GM19043 (cell line): ENCODE results near the gene NOCT.
"Not testable (repeated sequence)": the region's sequence is repeated elsewhere in the genome, so short reads cannot be mapped to it uniquely, and the experiment has no call there.

ENCODE experiments used
- ATAC-seq: cut with Tn5 transposase; IDR thresholded peaks from one replicate; pipeline ENCODE4 v1.9.1; 2021; ENCODE audit warnings: low read depth; ENCODE audit not compliant: unreplicated experiment

NOCT gene

GRCh38 chr4:139009702-139010101 lies 5.9 kb upstream of the NOCT start:
- no peak for ATAC-seq

- ATAC-seq = no peak
These were observed 4.2 kb upstream of the NOCT start for GRCh38 chr4:139011225-139011950.

- ATAC-seq = peak; percentile 3
These were observed 961 bp upstream of the NOCT start for GRCh38 chr4:139014371-139015268.

GRCh38 chr4:139015948-139016471 lies 429 bp downstream of the NOCT start:
- peak; percentile 26 for ATAC-seq

- no peak for ATAC-seq
These were observed 2.3 kb downstream of the NOCT start for GRCh38 chr4:139017861-139018260.

GRCh38 chr4:139018501-139018900 lies 2.9 kb downstream of the NOCT start:
- no peak for ATAC-seq

GRCh38 chr4:139018971-139019758 lies 3.6 kb downstream of the NOCT start:
- ATAC-seq = no peak

- ATAC-seq = no peak
These were observed 4.8 kb downstream of the NOCT start for GRCh38 chr4:139020384-139020783.

GRCh38 chr4:139021071-139021470 lies 5.5 kb downstream of the NOCT start:
- not testable (repeated sequence) for ATAC-seq

GRCh38 chr4:139022835-139023234 lies 7.3 kb downstream of the NOCT start:
- no peak for ATAC-seq

- no peak for ATAC-seq
These were observed 9.1 kb downstream of the NOCT start for GRCh38 chr4:139024686-139025085.

- no peak for ATAC-seq
These were observed 10.3 kb downstream of the NOCT start for GRCh38 chr4:139025841-139026240.

GRCh38 chr4:139027776-139028175 lies 12.2 kb downstream of the NOCT start:
- no peak for ATAC-seq

GRCh38 chr4:139028191-139028661 lies 12.6 kb downstream of the NOCT start:
- ATAC-seq = no peak

- not testable (repeated sequence) for ATAC-seq
These were observed 14.3 kb downstream of the NOCT start for GRCh38 chr4:139029866-139030363.

- peak; percentile 72 for ATAC-seq
These were observed 15.1 kb downstream of the NOCT start for GRCh38 chr4:139030614-139031235.

- ATAC-seq = no peak
These were observed 20.1 kb downstream of the NOCT start for GRCh38 chr4:139035650-139036049.

- ATAC-seq = no peak
These were observed 21.3 kb downstream of the NOCT start for GRCh38 chr4:139036885-139037284.

GRCh38 chr4:139038874-139039443 lies 23.4 kb downstream of the NOCT start:
- ATAC-seq = no peak
